NCI-H2107 (cell line): Measurements from ENCODE around the gene SLC26A3.

Source experiments
- DNase-seq: peaks from one replicate; lab custom pipeline; 2025; lab: John Stamatoyannopoulos, UW

SLC26A3 gene

DNA sequence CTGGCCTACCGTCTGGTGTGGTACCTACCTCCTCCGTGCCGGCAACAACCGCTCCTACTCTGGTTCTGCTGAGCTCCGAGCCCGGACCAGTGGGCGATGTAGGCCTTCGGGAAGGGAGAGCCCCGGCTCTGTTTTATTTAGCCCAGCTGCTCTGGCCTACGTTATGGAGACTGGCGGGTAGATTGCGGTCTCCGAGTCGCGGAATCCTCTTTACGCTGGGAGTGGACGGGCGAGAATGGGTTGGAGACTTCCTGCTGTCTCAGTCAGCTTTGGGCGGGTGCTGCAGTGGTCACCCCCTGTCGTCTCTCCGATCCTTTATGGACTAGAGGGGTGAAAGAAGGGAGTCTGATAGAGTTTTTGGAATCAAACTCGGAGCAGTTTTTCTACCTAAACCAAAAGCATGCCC is 58.7 kb downstream of the SLC26A3 start:
- peak; percentile 33 for DNase-seq

DNA sequence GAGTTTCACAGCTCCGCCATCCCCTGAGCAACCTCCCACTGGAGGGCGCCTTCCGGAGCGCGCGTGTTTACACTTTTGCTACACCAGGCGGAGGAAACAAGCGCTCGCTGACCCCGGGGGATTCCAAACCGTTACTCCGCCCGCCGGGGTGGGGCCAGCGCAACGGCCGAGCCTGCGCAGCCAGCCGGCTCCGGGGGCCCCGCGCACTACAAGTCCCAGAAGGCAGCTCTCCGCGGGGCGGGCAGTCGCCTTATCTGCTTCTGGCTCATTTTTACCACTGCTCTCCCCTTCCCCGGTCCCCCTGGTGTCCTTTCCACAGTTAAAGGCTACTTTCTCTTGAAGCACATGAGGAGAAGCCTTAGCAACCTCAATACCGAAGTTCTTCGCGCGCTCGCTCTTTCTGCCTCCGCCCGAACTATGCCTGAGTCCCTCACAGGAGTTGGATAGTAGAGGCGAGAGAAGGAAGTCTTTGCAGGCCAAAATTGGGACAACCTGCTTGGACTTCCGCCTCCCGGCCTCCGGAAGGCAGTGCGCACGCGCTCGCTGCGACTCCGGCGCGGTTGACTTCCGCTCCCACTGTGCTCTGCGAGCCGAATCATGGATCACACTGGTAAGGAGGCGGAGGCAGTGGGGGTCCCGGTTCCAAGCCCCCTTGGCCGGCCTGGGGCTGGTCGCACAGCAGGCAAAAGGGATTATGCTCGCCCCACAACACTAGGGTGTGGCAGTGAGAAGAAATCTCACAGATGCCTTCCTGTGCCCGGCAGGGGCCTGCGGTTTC is 59.3 kb downstream of the SLC26A3 start, which contains the start of gene CBLL1:
CBLL1 (plus strand) TSS at position 576 of the 778 bp plus-strand sequence; CDS start at position 598, 22 bp downstream.
- peak; percentile 93 for DNase-seq

GRCh38 chr7:107742678-107743566 is 60.1 kb downstream of the SLC26A3 start:
- DNase-seq: peak; percentile 77

DNA sequence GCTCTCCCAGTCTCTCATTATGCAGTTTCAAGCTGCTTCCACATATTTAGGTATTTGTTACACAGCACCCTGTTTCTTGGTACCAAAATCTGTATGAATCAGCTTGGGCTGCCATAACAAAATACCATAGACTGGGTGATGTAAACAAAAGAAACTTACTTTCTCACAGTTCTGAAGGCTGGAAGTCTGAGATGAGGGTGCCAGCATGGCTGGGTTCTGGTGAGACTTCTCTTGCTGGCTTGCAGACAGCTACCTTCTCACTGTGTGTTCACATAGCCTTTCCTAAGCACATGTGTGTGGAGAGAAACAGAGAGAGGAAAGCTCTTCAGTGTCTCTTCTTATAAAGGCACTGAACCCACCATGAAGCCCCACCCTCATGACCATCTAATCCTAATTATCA is 74.7 kb downstream of the SLC26A3 start:
- DNase-seq: no peak

- DNase-seq: no peak
These were observed 76.5 kb downstream of the SLC26A3 start for GRCh38 chr7:107726356-107727130.

DNA sequence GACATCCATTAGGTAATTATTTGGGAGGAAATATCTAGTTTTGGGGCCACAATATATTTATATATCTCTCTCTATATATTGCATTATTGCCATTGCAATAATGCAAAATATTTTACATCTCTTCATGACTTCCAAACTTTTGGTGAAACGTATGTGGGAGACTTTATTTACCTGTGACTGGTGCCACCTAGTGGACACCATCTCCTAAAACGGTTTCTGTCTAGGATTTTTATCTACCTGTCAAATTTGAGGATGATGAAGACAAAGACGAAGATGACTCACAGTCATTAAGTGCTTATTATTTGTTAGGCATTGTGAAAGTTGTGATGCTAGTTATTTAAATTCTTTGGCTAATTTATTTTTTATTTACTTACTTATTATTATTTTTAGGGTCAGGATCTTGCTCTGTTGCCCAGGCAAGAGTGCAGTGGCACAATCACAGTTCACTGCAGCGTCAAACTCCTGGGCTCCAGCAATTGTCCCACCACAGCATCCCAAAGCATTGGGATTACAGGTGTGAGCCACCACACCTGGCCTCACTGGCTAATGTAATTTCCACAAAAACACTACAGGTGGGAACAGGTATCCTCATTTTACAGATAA is 77.8 kb downstream of the SLC26A3 start:
- peak; percentile 46 for DNase-seq

- no peak for DNase-seq
These were observed 79.8 kb downstream of the SLC26A3 start for GRCh38 chr7:107723255-107723654.

- DNase-seq: no peak
These were observed 81.7 kb downstream of the SLC26A3 start for GRCh38 chr7:107721286-107721685.

DNA sequence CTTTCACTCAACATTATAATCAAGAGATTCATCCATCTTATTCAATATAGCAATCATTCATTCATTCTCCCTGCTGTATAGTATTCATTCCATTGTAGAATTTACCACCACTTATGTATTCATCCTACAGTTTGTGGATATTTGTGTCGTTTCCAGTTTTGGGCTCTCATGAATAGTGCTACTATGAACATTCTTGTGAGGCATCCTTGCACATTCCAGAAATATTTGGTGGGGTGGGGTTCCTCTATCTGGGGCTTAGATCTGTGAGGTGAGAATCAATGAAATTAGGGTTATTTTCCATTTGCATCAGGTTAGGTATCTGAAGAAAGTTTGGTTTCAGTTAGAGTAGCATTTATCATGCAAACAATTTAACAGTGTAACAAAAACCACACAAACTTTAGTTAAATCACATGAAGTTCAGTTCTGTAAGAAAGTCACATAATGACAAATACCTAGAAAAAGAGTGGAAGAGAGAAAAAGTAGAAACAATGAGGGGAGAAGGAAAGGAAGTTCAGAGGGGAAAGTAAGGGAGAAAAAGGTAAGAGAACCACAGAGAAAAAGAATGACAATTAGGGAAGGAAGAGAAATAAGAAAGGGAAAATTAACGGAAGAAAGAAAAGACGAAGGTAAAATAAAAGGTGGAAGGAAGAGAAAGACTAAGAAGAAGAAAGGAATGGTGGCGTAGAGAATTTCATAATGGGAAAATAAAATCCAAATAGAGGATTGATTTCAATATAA is 84.4 kb downstream of the SLC26A3 start:
- DNase-seq: no peak

DNA sequence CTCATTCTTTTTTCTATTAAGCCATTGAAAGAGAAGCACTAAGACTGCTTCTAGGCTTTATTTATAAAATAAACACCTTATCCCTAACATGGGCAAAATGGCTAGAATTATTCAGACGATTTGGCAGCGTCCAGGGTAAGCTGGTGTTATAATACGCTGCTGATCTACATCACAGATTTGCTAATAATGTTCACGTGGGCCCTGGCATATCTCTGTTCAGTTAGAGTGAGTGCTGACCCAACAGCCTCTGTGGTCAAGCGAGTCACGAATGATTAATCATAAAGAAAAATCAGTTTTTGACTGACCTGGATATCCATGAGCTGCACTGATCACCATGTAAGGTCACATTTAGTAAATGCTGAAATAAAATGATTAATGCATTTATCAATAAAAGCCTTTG is 87.5 kb downstream of the SLC26A3 start:
- DNase-seq: no peak
